GM19035 (cell line): ENCODE data around the gene ENTPD6.

Experiments used
- ATAC-seq: cut with Tn5 transposase; IDR thresholded peaks from one replicate; pipeline ENCODE4 v1.9.1; 2021; ENCODE audit not compliant: unreplicated experiment

Gene ENTPD6

GRCh38 chr20:25275813-25276532 is 80.5 kb downstream of the ENTPD6 start:
- ATAC-seq = no peak
